ENCODE measurements around the gene NANP. TPM values are rescaled to one million over a fixed set of nuclear protein-coding genes. Genes with fewer than 3 reads are reported as not detected.

NANP gene
- total and polyA plus RNA-seq, 9 of the 15 experiments (the other 6 are each of a cell fraction or from before 2014, with no cell fraction given), result 5.4 to 8.4 (median 6.9) TPM

- TF ChIP-seq, protein P1, sequence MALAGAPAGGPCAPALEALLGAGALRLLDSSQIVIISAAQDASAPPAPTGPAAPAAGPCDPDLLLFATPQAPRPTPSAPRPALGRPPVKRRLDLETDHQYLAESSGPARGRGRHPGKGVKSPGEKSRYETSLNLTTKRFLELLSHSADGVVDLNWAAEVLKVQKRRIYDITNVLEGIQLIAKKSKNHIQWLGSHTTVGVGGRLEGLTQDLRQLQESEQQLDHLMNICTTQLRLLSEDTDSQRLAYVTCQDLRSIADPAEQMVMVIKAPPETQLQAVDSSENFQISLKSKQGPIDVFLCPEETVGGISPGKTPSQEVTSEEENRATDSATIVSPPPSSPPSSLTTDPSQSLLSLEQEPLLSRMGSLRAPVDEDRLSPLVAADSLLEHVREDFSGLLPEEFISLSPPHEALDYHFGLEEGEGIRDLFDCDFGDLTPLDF (CRISPR knock-in tag; IDR thresholded peaks at IDR 0.05), result peak; percentile 57
- peak; percentile 30 for TF ChIP-seq TAF1 (IDR thresholded peaks at IDR 0.05; ENCODE audit: control insufficient read depth, extremely low read depth, insufficient read depth, low read length, severe bottlenecking)
- no peak for TF ChIP-seq U2AF1 (optimal IDR thresholded peaks at IDR 0.05; ENCODE audit: low read depth, low read length)
- no peak for TF ChIP-seq TOE1 (IDR thresholded peaks at IDR 0.05; ENCODE audit: borderline replicate concordance)
- TF ChIP-seq TOE1 (CRISPR knock-in tag; IDR thresholded peaks at IDR 0.05; ENCODE audit: borderline replicate concordance, low read depth), result no peak
- TF ChIP-seq, protein P2, sequence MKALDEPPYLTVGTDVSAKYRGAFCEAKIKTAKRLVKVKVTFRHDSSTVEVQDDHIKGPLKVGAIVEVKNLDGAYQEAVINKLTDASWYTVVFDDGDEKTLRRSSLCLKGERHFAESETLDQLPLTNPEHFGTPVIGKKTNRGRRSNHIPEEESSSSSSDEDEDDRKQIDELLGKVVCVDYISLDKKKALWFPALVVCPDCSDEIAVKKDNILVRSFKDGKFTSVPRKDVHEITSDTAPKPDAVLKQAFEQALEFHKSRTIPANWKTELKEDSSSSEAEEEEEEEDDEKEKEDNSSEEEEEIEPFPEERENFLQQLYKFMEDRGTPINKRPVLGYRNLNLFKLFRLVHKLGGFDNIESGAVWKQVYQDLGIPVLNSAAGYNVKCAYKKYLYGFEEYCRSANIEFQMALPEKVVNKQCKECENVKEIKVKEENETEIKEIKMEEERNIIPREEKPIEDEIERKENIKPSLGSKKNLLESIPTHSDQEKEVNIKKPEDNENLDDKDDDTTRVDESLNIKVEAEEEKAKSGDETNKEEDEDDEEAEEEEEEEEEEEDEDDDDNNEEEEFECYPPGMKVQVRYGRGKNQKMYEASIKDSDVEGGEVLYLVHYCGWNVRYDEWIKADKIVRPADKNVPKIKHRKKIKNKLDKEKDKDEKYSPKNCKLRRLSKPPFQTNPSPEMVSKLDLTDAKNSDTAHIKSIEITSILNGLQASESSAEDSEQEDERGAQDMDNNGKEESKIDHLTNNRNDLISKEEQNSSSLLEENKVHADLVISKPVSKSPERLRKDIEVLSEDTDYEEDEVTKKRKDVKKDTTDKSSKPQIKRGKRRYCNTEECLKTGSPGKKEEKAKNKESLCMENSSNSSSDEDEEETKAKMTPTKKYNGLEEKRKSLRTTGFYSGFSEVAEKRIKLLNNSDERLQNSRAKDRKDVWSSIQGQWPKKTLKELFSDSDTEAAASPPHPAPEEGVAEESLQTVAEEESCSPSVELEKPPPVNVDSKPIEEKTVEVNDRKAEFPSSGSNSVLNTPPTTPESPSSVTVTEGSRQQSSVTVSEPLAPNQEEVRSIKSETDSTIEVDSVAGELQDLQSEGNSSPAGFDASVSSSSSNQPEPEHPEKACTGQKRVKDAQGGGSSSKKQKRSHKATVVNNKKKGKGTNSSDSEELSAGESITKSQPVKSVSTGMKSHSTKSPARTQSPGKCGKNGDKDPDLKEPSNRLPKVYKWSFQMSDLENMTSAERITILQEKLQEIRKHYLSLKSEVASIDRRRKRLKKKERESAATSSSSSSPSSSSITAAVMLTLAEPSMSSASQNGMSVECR (CRISPR knock-in tag; IDR thresholded peaks at IDR 0.05), result no peak
- TF ChIP-seq EWSR1 (IDR thresholded peaks at IDR 0.05; ENCODE audit: borderline replicate concordance, low read depth, partially characterized antibody), result no peak
- no peak for TF ChIP-seq PTRF (tag; IDR thresholded peaks at IDR 0.05)
- no peak for TF ChIP-seq TFAM (CRISPR knock-in tag; conservative IDR thresholded peaks at IDR 0.05)
- peak; percentile 8; the same call in 1 of the 2 replicates for TF ChIP-seq ESRRA (IDR thresholded peaks at IDR 0.05; ENCODE audit: borderline replicate concordance, low read depth)
- TF ChIP-seq IRF9 (tag; IDR thresholded peaks at IDR 0.05), result no peak
- TF ChIP-seq ZNF280B (CRISPR knock-in tag; IDR thresholded peaks at IDR 0.05), result no peak
- no peak for TF ChIP-seq THAP12 (CRISPR knock-in tag; IDR thresholded peaks at IDR 0.05)
- TF ChIP-seq POLR2AphosphoS5 (IDR thresholded peaks at IDR 0.05; ENCODE audit: control insufficient read depth, insufficient read depth, low read depth, low read length), result peak; percentile 59
- no peak for TF ChIP-seq ZNF507 (tag; conservative IDR thresholded peaks at IDR 0.05)
- TF ChIP-seq SETDB1 (IDR thresholded peaks at IDR 0.05; ENCODE audit: low read length), result no peak
Observed at GRCh38 chr20:25623736-25624499, at the start of gene NANP (continued).
